Esophagus muscularis mucosa (tissue), 4 donors: Measurements from ENCODE around the gene TMEM9B. TPM values are rescaled to one million over a fixed set of nuclear protein-coding genes. Genes with fewer than 3 reads are reported as not detected.

ENCODE experiments used
- DNase-seq: peaks from one replicate; pipeline ENCODE4 v3.0.0-alpha.2; 2017; ENCODE audit errors: extremely low spot score
- H3K27ac ChIP-seq, 4 donors: fragments of 200-600 bp; sonication (generic); replicated peaks in 1 of 4; 1 replicate in 3 of 4; 2 replicates in 1 of 4; pipeline ENCODE4 v1.5.1; 2016 to 2019; ENCODE audit warnings: mild to moderate bottlenecking in 1 of 4
- H3K27me3 ChIP-seq, 4 donors: fragments of 200-600 bp; sonication (generic); one replicate each; pipeline versions ENCODE4 v1.5.1 to v1.6.0; 2016 to 2019
- H3K36me3 ChIP-seq, 4 donors: fragments of 200-600 bp; sonication (generic); one replicate each; pipeline ENCODE4 v1.5.1; 2016 to 2019
- H3K4me1 ChIP-seq, 4 donors: fragments of 200-600 bp; sonication (generic); one replicate each; pipeline ENCODE4 v1.5.1; 2016 to 2019
- H3K4me3 ChIP-seq, 4 donors: fragments of 200-600 bp; sonication (generic); 1 replicate in 2 of 4; 2 replicates in 2 of 4; pipeline ENCODE4 v1.5.1; 2016 to 2019; ENCODE audit warnings: mild to moderate bottlenecking in 4 of 4, moderate library complexity in 1 of 4
- H3K9me3 ChIP-seq, 4 donors: fragments of 200-600 bp; sonication (generic); 1 replicate in 3 of 4; 2 replicates in 1 of 4; pipeline ENCODE4 v1.5.1; 2016 to 2019
- CTCF ChIP-seq, 3 experiments: fragments of 200-600 bp in 2 of 3; fragments of 450-650 bp in 1 of 3; sonication (generic) in 2 of 3; IDR thresholded peaks; one replicate each; pipeline ENCODE4 v1.5.1; 2017 to 2019; ENCODE audit warnings: antibody characterized with exemption in 3 of 3, mild to moderate bottlenecking in 2 of 3, moderate library complexity in 1 of 3
- EP300 ChIP-seq: sonication (generic); formaldehyde crosslinking; IDR thresholded peaks from one replicate; pipeline ENCODE4 v1.6.1; 2017; ENCODE audit warnings: antibody characterized with exemption
- POLR2A ChIP-seq: fragments of 450-650 bp; IDR thresholded peaks from one replicate; pipeline ENCODE4 v1.6.1; 2017; ENCODE audit warnings: antibody characterized with exemption, moderate library complexity, mild to moderate bottlenecking, low read depth
- POLR2AphosphoS5 ChIP-seq, 2 donors: sonication (generic); formaldehyde crosslinking; IDR thresholded peaks; one replicate each; pipeline ENCODE4 v1.6.1; 2017; ENCODE audit warnings: antibody characterized with exemption in 2 of 2
- WGBS: methylation state at CpG from one replicate; pipeline ENCODE4 v1.1.5; 2018; 5-methylcytosine and 5-hydroxymethylcytosine counted together
- intact Hi-C: fragments of 100-400 bp; cut with DNase I; formaldehyde crosslinking; loops from one replicate; pipeline ENCODE4 v1.15.1; 2023
- total RNA-seq, 4 donors: library from RNA; depleted of rRNA; stranded (reverse); fragments of >200 nt; gene quantifications; one replicate each; pipeline versions ENCODE4 v1.1.0 to v1.2.1, GENCODE V29; 2016

The TMEM9B gene
- total RNA-seq, 4 donors from 2014 or later, result 13.3 to 24.4 (median 20.5) TPM

GRCh38 chr11:8963569-8964323, 496 bp downstream of the TMEM9B start:
- Histone ChIP-seq H3K27ac (peak overlapping the region; percentile 91 to 98 (median 95)), H3K27me3 (no peaks in the 10 kb centered on the region), H3K36me3 (peaks cover 0 to 16% (median 2%) of the 10 kb centered on the region in 4 donors), H3K4me3 (peak overlapping the region; percentile 68 to 83 (median 72)), H3K9me3 (no peaks in the 10 kb centered on the region), H3K4me1 (peaks cover 34 to 55% (median 49%) of the 10 kb centered on the region in 4 donors)
- 6% methylated on average over 11 of the region's 39 CpGs for WGBS
- peak; percentile 93 for DNase-seq
- TF ChIP-seq EP300, result no peak
- TF ChIP-seq POLR2AphosphoS5 (IDR thresholded peaks at IDR 0.05), result no peak
- no peak for TF ChIP-seq POLR2A
- no peak for TF ChIP-seq CTCF (IDR thresholded peaks at IDR 0.05)
- intact Hi-C loops, result loop anchor here (5.0 kb wide), 2 partner anchors 276 to 291 kb away; no protein-coding TSS in a partner anchor

- WGBS, result 18% methylated on average over 2 of the region's 2 CpGs
Measured at GRCh38 chr11:8962841-8963240, 1.4 kb downstream of the TMEM9B start.

GRCh38 chr11:8961401-8961800, 2.8 kb downstream of the TMEM9B start:
- TF ChIP-seq CTCF (IDR thresholded peaks at IDR 0.05), result no peak
- no peak for TF ChIP-seq POLR2AphosphoS5 (IDR thresholded peaks at IDR 0.05)
- no peak for TF ChIP-seq EP300
- TF ChIP-seq POLR2A, result no peak
- WGBS, result 40% methylated on average over 2 of the region's 2 CpGs

More at GRCh38 chr11:8962841-8963240, 1.4 kb downstream of the TMEM9B start:
- peak overlapping the region; percentile 91 to 98 (median 95) for H3K27ac ChIP-seq
- peaks cover 34 to 55% (median 51%) of the 10 kb centered on the region in 4 donors for H3K4me1 ChIP-seq
- H3K36me3 ChIP-seq, result peaks cover 0 to 9% (median 2%) of the 10 kb centered on the region in 4 donors
- peak overlapping the region; percentile 68 to 83 (median 72) for H3K4me3 ChIP-seq
- H3K9me3 ChIP-seq, result no peaks in the 10 kb centered on the region
- TF ChIP-seq EP300 (no peak), POLR2A (no peak), POLR2AphosphoS5 (IDR thresholded peaks at IDR 0.05) (no peak), CTCF (IDR thresholded peaks at IDR 0.05) (no peak)
- no peaks in the 10 kb centered on the region for H3K27me3 ChIP-seq
- intact Hi-C loops, result loop anchor here (5.0 kb wide), 2 partner anchors 276 to 291 kb away; no protein-coding TSS in a partner anchor
- no peak for DNase-seq

GRCh38 chr11:8959546-8960166, 4.6 kb downstream of the TMEM9B start:
- no peak for DNase-seq
- Histone ChIP-seq H3K27me3 (no peaks in the 10 kb centered on the region), H3K36me3 (peaks cover 7 to 22% (median 17%) of the 10 kb centered on the region in 4 donors), H3K9me3 (no peaks in the 10 kb centered on the region), H3K4me3 (peak overlapping the region in 2 of 4 donors; percentile 5 to 19), H3K4me1 (peaks cover 25 to 43% (median 38%) of the 10 kb centered on the region in 4 donors), H3K27ac (peak overlapping the region; percentile 60 to 80 (median 72))
- 35% methylated on average over 2 of the region's 2 CpGs for WGBS
- intact Hi-C loops, result loop anchor here (2.0 to 10.0 kb wide), 4 partner anchors 45 to 287 kb away; no protein-coding TSS in a partner anchor
- peak in 1 of 2 donors; percentile 26 for TF ChIP-seq POLR2AphosphoS5 (IDR thresholded peaks at IDR 0.05)
- no peak for TF ChIP-seq POLR2A
- peak; percentile 60 to 71 (median 61) for TF ChIP-seq CTCF (IDR thresholded peaks at IDR 0.05)
- TF ChIP-seq EP300, result no peak

More at GRCh38 chr11:8961401-8961800, 2.8 kb downstream of the TMEM9B start:
- peaks cover 0 to 5% (median 1%) of the 10 kb centered on the region in 4 donors for H3K36me3 ChIP-seq
- no peak for DNase-seq
- H3K27ac ChIP-seq, result peak overlapping the region in 1 of 4 donors; percentile 28
- H3K9me3 ChIP-seq, result no peaks in the 10 kb centered on the region
- H3K27me3 ChIP-seq, result no peaks in the 10 kb centered on the region
- peaks cover 34 to 55% (median 51%) of the 10 kb centered on the region in 4 donors for H3K4me1 ChIP-seq
- no peak overlapping the region for H3K4me3 ChIP-seq
- intact Hi-C loops, result loop anchor here (5.0 kb wide), 2 partner anchors 274 to 289 kb away; no protein-coding TSS in a partner anchor
